Neural progenitor cell (in vitro differentiated cells): Measurements from ENCODE around the gene TES. TPM values are rescaled to one million over a fixed set of nuclear protein-coding genes. Genes with fewer than 3 reads are reported as not detected.
"Not testable (repeated sequence)": the region's sequence is repeated elsewhere in the genome, so short reads cannot be mapped to it uniquely, and the experiment has no call there.

ENCODE experiments used
- DNase-seq: peaks from one replicate; pipeline ENCODE4 v3.0.0-alpha.2; 2016; ENCODE audit warnings: low spot score
- H2AFZ ChIP-seq: fragments of 200-600 bp; sonication (generic); replicated peaks from 2 replicates; pipeline ENCODE4 v1.6.1; 2016; ENCODE audit warnings: antibody characterized with exemption
- H3F3A ChIP-seq: fragments of 200-600 bp; sonication (generic); 2 replicates; pipeline ENCODE4 v1.6.1; 2016; ENCODE audit warnings: antibody characterized with exemption, low read depth
- H3K27ac ChIP-seq: fragments of 200-600 bp; sonication (generic); 2 replicates; pipeline ENCODE4 v1.5.1; 2016; ENCODE audit warnings: mild to moderate bottlenecking
- H3K27me3 ChIP-seq: fragments of 200-600 bp; sonication (generic); 2 replicates; pipeline ENCODE4 v1.6.1; 2016; ENCODE audit warnings: mild to moderate bottlenecking, moderate library complexity
- H3K36me3 ChIP-seq: fragments of 200-600 bp; sonication (generic); 2 replicates; pipeline ENCODE4 v1.5.1; 2016
- H3K4me1 ChIP-seq: fragments of 200-600 bp; sonication (generic); 2 replicates; pipeline ENCODE4 v1.6.1; 2016; ENCODE audit warnings: mixed run types
- H3K4me2 ChIP-seq: fragments of 200-600 bp; sonication (generic); 2 replicates; pipeline ENCODE4 v1.6.1; 2016
- H3K4me3 ChIP-seq: fragments of 200-600 bp; sonication (generic); 2 replicates; pipeline ENCODE4 v1.5.1; 2016
- H3K79me2 ChIP-seq: fragments of 200-600 bp; sonication (generic); 2 replicates; pipeline ENCODE4 v1.6.1; 2016; ENCODE audit warnings: low read depth
- H3K9ac ChIP-seq: fragments of 200-600 bp; sonication (generic); 2 replicates; pipeline ENCODE4 v1.6.1; 2016
- H3K9me3 ChIP-seq: fragments of 200-600 bp; sonication (generic); 2 replicates; pipeline ENCODE4 v1.5.1; 2016; ENCODE audit warnings: low read depth
- H4K20me1 ChIP-seq: fragments of 200-600 bp; sonication (generic); 2 replicates; pipeline ENCODE4 v1.6.1; 2016; ENCODE audit warnings: low read depth
- H3K27ac Mint-ChIP-seq: 3 replicates; pipeline ENCODE4 v1.8.0; 2021; ENCODE audit warnings: mixed read lengths
- H3K27me3 Mint-ChIP-seq: 2 replicates; pipeline ENCODE4 v1.8.0; 2022; ENCODE audit warnings: low read depth, mild to moderate bottlenecking, inconsistent platforms, moderate library complexity, mixed read lengths; ENCODE audit not compliant: insufficient read depth
- H3K36me3 Mint-ChIP-seq: 3 replicates; pipeline ENCODE4 v1.8.0; 2021; ENCODE audit warnings: mixed read lengths
- H3K4me1 Mint-ChIP-seq: 3 replicates; pipeline ENCODE4 v1.8.0; 2021; ENCODE audit warnings: mixed read lengths
- H3K4me3 Mint-ChIP-seq: 3 replicates; pipeline ENCODE4 v1.8.0; 2021; ENCODE audit warnings: mild to moderate bottlenecking, moderate library complexity, mixed read lengths
- H3K9me3 Mint-ChIP-seq: 3 replicates; pipeline ENCODE4 v1.8.0; 2020; ENCODE audit warnings: mixed read lengths
- CTCF ChIP-seq: fragments of 200-600 bp; sonication (generic); IDR thresholded peaks from 2 replicates; pipeline ENCODE4 v1.5.1; 2017; ENCODE audit warnings: antibody characterized with exemption, mild to moderate bottlenecking
- EZH2 ChIP-seq: fragments of 200-600 bp; sonication (generic); IDR thresholded peaks from 2 replicates; pipeline ENCODE4 v1.6.1; 2017; ENCODE audit warnings: antibody characterized with exemption, mild to moderate bottlenecking, moderate library complexity
- EZH2phosphoT487 ChIP-seq: fragments of 200-600 bp; sonication (generic); IDR thresholded peaks from 2 replicates; pipeline ENCODE4 v1.6.1; 2017; ENCODE audit warnings: antibody characterized with exemption
- total RNA-seq: library from RNA; depleted of rRNA; stranded (reverse); fragments of >200 nt; gene quantifications from 2 replicates; pipeline ENCODE4 v1.2.3, GENCODE V29; 2015; ENCODE audit warnings: low replicate concordance

Gene TES
- total RNA-seq, 1 donor from 2014 or later = 10.6 TPM

DNA sequence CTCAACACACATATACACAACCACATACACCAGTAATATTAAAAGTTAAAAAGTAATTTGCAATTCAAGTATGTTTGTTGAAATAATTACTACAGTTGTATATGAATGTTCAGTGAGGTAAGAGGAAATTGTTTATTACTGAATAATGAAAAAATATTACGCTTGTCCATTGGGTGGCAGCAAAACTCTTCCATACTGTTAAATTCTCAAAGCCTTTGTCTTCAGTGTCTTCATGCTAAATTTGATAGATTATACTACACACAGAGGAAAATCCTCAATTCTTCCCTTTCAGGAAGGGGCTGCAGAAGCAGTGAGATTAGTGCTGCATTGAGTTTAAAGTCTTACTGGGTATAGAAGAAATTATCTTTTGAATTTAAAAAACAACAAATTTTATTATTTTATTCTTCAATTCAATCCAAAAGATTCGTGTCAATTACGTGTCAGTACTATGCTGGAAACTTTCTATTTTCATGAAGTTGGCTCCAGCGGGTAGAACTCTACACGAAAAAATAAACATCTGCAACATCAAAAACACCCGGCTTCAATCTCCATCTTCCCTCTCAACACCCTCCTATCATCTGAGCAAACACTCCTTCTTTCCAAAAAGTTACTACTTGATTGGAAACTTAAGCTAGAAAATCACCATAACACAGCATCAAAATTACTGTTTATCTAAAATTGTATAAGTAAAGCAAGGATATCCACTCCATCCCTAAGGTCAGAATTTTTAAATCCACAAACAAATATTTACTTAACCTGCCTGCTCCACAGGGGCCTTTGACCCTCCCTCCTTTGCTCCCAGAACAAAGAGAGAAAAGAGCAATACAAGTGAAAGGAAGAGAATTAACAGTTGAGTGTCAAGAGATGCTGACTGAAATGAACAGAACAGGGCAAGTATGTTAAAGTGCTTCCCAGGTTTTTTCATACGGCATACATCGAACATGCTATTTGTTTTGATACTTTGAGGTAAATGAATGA, 37.0 kb upstream of the TES start:
- Mint-ChIP-seq H3K4me1 (peaks cover 6% of the 10 kb centered on the region), H3K36me3 (peaks cover 4% of the 10 kb centered on the region), H3K27ac (no peak overlapping the region), H3K27me3 (peaks cover 4% of the 10 kb centered on the region), H3K9me3 (peaks cover 14% of the 10 kb centered on the region), H3K4me3 (no peak overlapping the region)
- peak; percentile 49 for DNase-seq
- H3K9ac ChIP-seq = no peak overlapping the region
- no peak overlapping the region for H2AFZ ChIP-seq
- peak; percentile 62 for TF ChIP-seq CTCF
- TF ChIP-seq EZH2phosphoT487 = no peak
- no peaks in the 10 kb centered on the region for H3K36me3 ChIP-seq
- H3K4me3 ChIP-seq = no peak overlapping the region
- no peak overlapping the region for H3K27ac ChIP-seq
- H3K27me3 ChIP-seq = no peaks in the 10 kb centered on the region
- no peaks in the 10 kb centered on the region for H4K20me1 ChIP-seq
- H3K79me2 ChIP-seq = no peaks in the 10 kb centered on the region
- peaks cover 8% of the 10 kb centered on the region for H3K4me1 ChIP-seq
- H3F3A ChIP-seq = no peaks in the 10 kb centered on the region
- H3K9me3 ChIP-seq = peaks cover 5% of the 10 kb centered on the region
- H3K4me2 ChIP-seq = no peak overlapping the region

DNA sequence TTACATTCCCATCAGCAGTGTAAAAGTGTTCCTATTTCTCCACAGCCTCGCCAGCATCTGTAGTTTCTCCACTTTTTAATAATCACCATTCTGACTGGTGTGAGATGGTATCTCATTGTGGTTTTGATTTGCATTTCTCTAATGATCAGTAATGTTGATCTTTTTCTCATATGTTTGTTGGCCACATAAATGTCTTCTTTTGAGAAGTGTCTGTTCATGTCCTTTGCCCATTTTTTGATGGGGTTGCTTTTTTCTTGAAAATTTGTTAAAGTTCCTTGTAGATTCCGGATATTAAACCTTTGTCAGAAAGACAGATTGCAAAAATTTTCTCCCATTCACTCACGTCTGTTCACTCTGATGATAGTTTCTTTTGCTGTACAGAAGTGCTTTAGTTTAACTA, 35.2 kb upstream of the TES start:
- not testable (repeated sequence) for H3K4me3 ChIP-seq, H3K36me3 Mint-ChIP-seq, H3K9me3 ChIP-seq, H4K20me1 ChIP-seq, H3K4me1 ChIP-seq, H3K27me3 Mint-ChIP-seq, DNase-seq, H3K79me2 ChIP-seq, H2AFZ ChIP-seq, H3K27ac Mint-ChIP-seq, H3K4me1 Mint-ChIP-seq, H3K4me2 ChIP-seq, H3K27me3 ChIP-seq, H3F3A ChIP-seq, H3K27ac ChIP-seq, H3K4me3 Mint-ChIP-seq, H3K9ac ChIP-seq, H3K36me3 ChIP-seq
- peaks cover 14% of the 10 kb centered on the region for H3K9me3 Mint-ChIP-seq

- no peak for DNase-seq
- peaks cover 5% of the 10 kb centered on the region for H3K9me3 ChIP-seq
- H3K9ac ChIP-seq = no peak overlapping the region
- no peak overlapping the region for H3K4me2 ChIP-seq
- H3K27me3 Mint-ChIP-seq = peaks cover 7% of the 10 kb centered on the region
- no peaks in the 10 kb centered on the region for H3K27me3 ChIP-seq
- H2AFZ ChIP-seq = no peak overlapping the region
- peaks cover 6% of the 10 kb centered on the region for H3K4me1 Mint-ChIP-seq
- peaks cover 8% of the 10 kb centered on the region for H3K4me1 ChIP-seq
- H3K36me3 Mint-ChIP-seq = peaks cover 4% of the 10 kb centered on the region
- H3K36me3 ChIP-seq = no peaks in the 10 kb centered on the region
- peaks cover 14% of the 10 kb centered on the region for H3K9me3 Mint-ChIP-seq
- H3K27ac ChIP-seq = no peak overlapping the region
- H3K27ac Mint-ChIP-seq = no peak overlapping the region
- no peaks in the 10 kb centered on the region for H3F3A ChIP-seq
- H4K20me1 ChIP-seq = no peaks in the 10 kb centered on the region
- H3K4me3 ChIP-seq = no peak overlapping the region
- H3K79me2 ChIP-seq = no peaks in the 10 kb centered on the region
- no peak overlapping the region for H3K4me3 Mint-ChIP-seq
- no peak for TF ChIP-seq EZH2
- no peak for TF ChIP-seq EZH2phosphoT487
- TF ChIP-seq CTCF = no peak
Measured at GRCh38 chr7:116176226-116176625, 34.1 kb upstream of the TES start.

GRCh38 chr7:116177009-116177408, 33.3 kb upstream of the TES start:
- no peak overlapping the region for H3K4me2 ChIP-seq
- Mint-ChIP-seq H3K4me3 (no peak overlapping the region), H3K4me1 (peaks cover 6% of the 10 kb centered on the region), H3K36me3 (peaks cover 4% of the 10 kb centered on the region), H3K9me3 (peaks cover 14% of the 10 kb centered on the region), H3K27me3 (peaks cover 7% of the 10 kb centered on the region), H3K27ac (no peak overlapping the region)
- H3K36me3 ChIP-seq = no peaks in the 10 kb centered on the region
- no peak overlapping the region for H2AFZ ChIP-seq
- H3F3A ChIP-seq = no peaks in the 10 kb centered on the region
- DNase-seq = no peak
- no peaks in the 10 kb centered on the region for H3K79me2 ChIP-seq
- H3K27me3 ChIP-seq = no peaks in the 10 kb centered on the region
- peaks cover 8% of the 10 kb centered on the region for H3K4me1 ChIP-seq
- H4K20me1 ChIP-seq = no peaks in the 10 kb centered on the region
- H3K9me3 ChIP-seq = peaks cover 5% of the 10 kb centered on the region
- no peak overlapping the region for H3K27ac ChIP-seq
- TF ChIP-seq CTCF (no peak), EZH2 (no peak), EZH2phosphoT487 (no peak)
- H3K9ac ChIP-seq = no peak overlapping the region
- H3K4me3 ChIP-seq = no peak overlapping the region
